ENCODE measurements around the gene PIK3C2G. TPM values are rescaled to one million over a fixed set of nuclear protein-coding genes. Genes with fewer than 3 reads are reported as not detected.

The PIK3C2G gene
- total RNA-seq, 1 donor from 2014 or later = 26.0 TPM

DNA sequence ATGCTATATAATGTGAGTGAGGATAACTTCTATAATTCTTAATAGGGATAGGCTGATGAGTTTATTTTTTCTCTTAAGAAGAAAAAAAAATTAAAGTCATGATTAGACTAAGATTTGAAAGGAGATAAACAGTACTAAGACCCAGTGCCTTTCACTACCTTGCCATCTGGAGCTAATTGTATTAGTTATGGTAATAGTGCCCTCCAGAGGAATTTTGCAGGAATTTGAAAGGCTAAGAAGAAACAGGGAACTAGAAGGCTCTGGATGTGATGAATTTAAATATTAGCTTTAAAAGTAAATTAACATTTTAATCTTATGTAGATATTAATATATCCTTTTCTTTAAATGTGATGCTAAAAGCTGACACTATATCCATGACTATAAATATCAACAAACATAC, 36.6 kb upstream of the PIK3C2G start:
- TF ChIP-seq CTCF (IDR thresholded peaks at IDR 0.05; ENCODE audit: unreplicated experiment) = peak; percentile 80
- Mint-ChIP-seq H3K4me3 (ENCODE audit: low read depth) (no peak overlapping the region), H3K27me3 (no peaks in the 10 kb centered on the region), H3K36me3 (ENCODE audit: insufficient read depth) (no peaks in the 10 kb centered on the region), H3K4me1 (ENCODE audit: low read depth) (peaks cover 18% of the 10 kb centered on the region), H3K9me3 (ENCODE audit: low read depth) (peaks cover 6% of the 10 kb centered on the region), H3K27ac (no peak overlapping the region)
- no peak for DNase-seq (ENCODE audit: low spot score, unreplicated experiment)

DNA sequence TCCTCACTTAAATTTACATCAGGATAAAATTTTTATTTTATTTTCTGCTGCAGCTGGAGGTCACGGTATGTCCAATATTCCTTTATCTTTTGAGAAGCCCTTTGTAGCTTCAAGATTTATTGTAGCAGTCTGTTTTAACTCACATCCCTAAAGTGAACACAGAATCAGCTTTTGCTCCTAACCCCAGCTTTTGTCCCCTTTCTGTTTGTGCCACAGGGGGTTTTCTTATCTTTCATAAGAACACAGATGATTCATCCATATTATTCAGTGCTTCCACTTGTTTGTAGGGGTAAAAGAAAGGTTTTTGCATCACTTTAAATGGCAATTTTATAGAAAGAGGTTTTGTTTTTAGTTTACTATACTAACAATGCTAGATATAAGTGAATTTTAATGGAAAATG, 21.8 kb upstream of the PIK3C2G start:
- no peak overlapping the region for H3K4me3 Mint-ChIP-seq (ENCODE audit: low read depth)
- no peak overlapping the region for H3K27ac Mint-ChIP-seq
- H3K4me1 Mint-ChIP-seq (ENCODE audit: low read depth) = peaks cover 18% of the 10 kb centered on the region
- no peak for DNase-seq (ENCODE audit: low spot score, unreplicated experiment)
- no peaks in the 10 kb centered on the region for H3K27me3 Mint-ChIP-seq
- TF ChIP-seq CTCF (IDR thresholded peaks at IDR 0.05; ENCODE audit: unreplicated experiment) = no peak
- H3K36me3 Mint-ChIP-seq (ENCODE audit: insufficient read depth) = peaks cover 16% of the 10 kb centered on the region
- H3K9me3 Mint-ChIP-seq (ENCODE audit: low read depth) = peaks cover 35% of the 10 kb centered on the region

GRCh38 chr12:18242380-18243089, 18.8 kb upstream of the PIK3C2G start:
- peak overlapping the region; percentile 93 for H3K27ac Mint-ChIP-seq
- H3K36me3 Mint-ChIP-seq (ENCODE audit: insufficient read depth) = peaks cover 10% of the 10 kb centered on the region
- no peak for TF ChIP-seq CTCF (IDR thresholded peaks at IDR 0.05; ENCODE audit: unreplicated experiment)
- H3K4me1 Mint-ChIP-seq (ENCODE audit: low read depth) = peaks cover 21% of the 10 kb centered on the region
- H3K27me3 Mint-ChIP-seq = no peaks in the 10 kb centered on the region
- no peak for DNase-seq (ENCODE audit: low spot score, unreplicated experiment)
- H3K4me3 Mint-ChIP-seq (ENCODE audit: low read depth) = peak overlapping the region; percentile 73
- H3K9me3 Mint-ChIP-seq (ENCODE audit: low read depth) = peaks cover 13% of the 10 kb centered on the region

DNA sequence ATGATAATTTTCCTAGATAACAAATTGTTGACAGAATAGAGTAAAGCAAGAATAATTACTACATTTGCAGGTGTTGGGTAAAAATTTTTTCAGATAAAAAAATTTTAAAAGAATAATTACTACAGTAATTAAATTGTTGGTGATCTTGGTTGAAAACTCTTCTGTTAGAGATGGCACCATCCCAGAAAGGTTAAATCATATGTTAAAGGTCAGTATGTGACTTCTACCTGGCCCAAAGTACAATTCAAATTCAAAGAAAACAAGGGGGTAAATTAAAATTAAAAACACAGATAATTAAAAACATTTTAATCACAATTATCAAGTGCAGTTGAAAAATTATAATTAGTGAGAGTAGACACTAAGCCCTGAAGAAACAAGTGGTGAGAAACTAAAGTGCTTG, 18.1 kb upstream of the PIK3C2G start:
- no peak for DNase-seq (ENCODE audit: low spot score, unreplicated experiment)
- Mint-ChIP-seq H3K27ac (peak overlapping the region; percentile 75), H3K4me3 (ENCODE audit: low read depth) (peak overlapping the region; percentile 73), H3K4me1 (ENCODE audit: low read depth) (peaks cover 21% of the 10 kb centered on the region), H3K27me3 (no peaks in the 10 kb centered on the region), H3K36me3 (ENCODE audit: insufficient read depth) (peaks cover 15% of the 10 kb centered on the region), H3K9me3 (ENCODE audit: low read depth) (peaks cover 14% of the 10 kb centered on the region)
- no peak for TF ChIP-seq CTCF (IDR thresholded peaks at IDR 0.05; ENCODE audit: unreplicated experiment)

- Mint-ChIP-seq H3K4me3 (ENCODE audit: low read depth) (no peak overlapping the region), H3K4me1 (ENCODE audit: low read depth) (peaks cover 32% of the 10 kb centered on the region), H3K27ac (no peak overlapping the region), H3K36me3 (ENCODE audit: insufficient read depth) (peaks cover 20% of the 10 kb centered on the region), H3K9me3 (ENCODE audit: low read depth) (peaks cover 13% of the 10 kb centered on the region), H3K27me3 (no peaks in the 10 kb centered on the region)
- DNase-seq (ENCODE audit: low spot score, unreplicated experiment) = no peak
- TF ChIP-seq CTCF (IDR thresholded peaks at IDR 0.05; ENCODE audit: unreplicated experiment) = peak; percentile 20
Measured at GRCh38 chr12:18246066-18246465, 15.3 kb upstream of the PIK3C2G start.
